Measurements from ENCODE around the gene UPF2.

Gene UPF2

DNA sequence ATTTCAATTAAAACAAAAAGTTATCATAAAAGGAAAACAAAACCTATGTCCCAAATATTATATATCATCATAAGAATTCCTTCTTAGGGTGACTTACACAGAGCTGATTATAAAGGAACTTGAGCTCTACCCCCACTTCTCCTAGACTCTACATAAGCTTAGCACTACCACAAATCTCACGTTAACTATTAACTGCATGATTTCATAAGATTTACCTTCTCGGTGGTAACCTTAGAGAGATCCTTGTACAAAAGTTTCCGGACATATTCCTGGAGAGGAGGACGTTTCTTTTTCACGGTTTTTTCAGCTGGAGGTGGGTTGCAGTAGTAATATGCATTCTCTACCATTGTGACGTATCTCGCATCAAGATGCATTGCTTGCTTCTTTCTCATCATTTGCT is 83.7 kb downstream of the UPF2 start:
- no peak for DNase-seq

DNA sequence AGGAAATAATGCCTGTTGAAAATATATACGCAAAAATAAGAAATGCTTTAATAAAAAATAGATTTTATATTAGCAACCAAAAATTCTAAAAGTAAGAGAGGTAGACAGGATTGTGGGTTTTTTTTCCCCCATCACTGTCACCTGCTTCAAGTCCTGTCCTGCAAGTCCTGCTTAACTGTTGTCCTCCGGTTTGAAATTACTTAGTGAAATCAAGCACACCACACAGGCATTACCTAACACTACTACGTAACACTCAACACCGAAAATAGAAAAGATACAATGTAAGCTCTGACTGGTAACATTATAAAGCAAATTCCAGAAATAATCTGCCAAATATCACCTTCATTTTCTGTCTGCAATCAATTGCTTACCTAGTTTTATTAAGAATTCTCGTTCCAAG is 90.9 kb downstream of the UPF2 start:
- no peak for DNase-seq

DNA sequence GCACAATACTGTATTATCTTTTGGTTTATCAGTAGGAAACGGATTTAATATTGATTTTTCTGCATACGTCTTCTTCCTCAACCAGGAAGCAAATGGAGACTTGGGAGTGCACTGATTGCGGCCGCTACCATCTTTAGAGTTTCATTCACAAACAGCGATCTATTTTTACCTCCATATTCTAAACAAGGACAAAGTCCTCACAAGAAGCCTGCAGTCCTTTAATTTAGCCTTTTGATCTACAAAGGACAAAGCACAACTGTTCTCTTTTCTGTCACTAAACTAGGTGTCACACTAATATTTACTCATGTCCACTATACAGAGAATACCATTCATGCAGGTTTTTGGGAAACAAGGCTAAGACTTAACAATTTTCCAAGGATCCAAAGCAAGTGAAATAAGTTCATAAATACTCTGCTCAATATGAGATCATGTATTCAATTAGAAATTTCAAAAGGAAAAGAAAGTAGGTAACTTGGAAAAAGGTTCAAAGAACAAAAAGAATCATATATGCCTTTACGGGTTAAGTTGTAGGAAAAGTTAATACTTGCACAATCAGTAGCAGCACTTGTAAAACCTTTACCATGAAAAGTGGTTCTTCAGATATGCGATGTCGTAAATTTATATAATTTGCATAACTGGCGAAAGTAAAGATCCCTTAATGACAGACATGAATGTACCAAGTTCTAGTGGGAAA is 92.1 kb downstream of the UPF2 start:
- DNase-seq, result no peak

DNA sequence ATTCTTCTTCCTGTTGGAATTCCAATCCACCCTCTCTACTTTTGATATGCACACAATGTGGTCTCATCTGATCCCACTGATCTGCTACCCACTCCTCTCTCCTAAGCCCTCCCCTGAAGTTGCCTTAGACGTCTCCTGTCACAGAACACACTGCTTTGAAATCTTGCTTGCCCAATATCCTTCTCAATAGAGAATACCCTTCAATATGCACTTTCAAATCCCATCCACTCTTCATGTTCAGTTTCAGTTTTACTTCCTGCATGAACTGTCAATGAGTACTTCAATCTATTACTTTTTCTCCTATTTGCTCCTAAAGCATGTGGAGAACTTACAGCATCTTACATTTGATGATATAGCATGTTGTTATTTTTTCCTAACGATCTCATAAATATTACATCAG is 93.5 kb downstream of the UPF2 start:
- DNase-seq, result no peak

DNA sequence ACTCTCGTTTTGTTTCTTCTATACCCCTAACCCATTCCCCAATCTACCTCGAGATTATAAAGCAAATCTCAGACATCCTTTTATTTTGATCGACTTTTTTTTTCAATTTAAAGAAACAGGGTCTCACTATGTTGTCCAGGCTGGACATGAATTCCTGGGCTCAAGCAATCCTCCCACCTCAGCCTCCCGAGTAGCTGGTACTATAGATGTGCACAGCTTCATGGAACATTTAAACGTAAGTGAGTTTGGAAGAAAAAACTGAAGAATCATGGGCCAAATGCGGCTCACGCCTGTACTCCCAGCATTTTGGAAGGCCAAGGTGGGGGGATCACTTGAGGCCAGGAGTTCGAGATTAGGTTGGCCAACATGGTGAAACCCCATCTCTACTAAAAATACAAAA is 96.0 kb downstream of the UPF2 start:
- DNase-seq, result no peak

DNA sequence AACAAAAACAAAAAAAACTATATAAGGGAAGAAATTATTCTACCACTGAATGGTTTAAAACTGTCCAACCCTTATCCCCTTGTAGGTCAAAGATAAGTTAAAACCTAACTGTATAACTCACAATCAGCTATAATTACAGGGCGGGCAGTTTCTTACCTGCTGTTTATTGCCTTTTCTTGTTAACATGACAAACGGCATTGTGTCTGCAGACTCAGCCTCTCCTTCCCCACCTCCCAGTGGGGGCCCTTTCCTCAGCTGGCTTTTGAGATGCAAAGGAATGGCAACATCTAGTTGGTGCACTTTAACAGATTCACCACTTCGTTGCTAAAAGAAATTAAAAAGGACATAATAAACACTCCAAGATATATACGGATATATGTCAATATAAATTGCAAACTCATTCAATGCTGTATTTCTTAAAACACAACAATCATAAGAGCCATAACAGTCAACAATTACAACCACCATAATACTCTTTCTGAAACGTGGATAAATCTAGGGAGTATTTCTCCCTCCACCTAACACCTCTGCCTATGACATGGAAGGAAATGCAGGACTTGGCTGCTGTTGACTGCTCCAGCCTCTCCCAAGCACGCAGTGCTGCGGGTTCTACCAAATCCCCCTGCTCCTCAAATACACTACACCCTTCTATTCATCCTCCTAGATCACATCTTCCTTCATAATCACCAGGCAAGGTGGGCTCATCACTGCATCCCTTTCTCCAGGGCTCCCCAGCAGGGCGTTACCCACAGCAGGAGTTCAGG is 106.0 kb downstream of the UPF2 start:
- DNase-seq, result no peak

DNA sequence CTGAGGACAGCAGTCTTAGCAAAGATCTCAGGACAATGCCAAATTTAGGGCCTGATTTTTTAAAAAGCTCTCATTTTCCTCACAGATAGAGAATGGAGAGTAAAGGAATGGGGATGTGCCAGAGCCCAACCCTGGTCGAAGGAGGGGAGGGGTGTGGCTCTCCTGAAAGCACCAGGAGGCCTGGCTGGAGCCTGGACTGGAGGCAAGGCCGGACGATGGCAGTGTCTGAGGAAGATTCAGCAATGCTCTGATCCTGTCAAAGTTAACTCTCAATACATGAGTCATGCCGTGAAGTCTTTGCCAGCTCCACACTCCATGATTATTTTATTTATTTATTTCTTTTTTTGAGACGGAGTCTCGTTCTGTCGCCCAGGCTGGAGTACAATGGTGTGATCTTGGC is 108.3 kb downstream of the UPF2 start:
- DNase-seq, result no peak

DNA sequence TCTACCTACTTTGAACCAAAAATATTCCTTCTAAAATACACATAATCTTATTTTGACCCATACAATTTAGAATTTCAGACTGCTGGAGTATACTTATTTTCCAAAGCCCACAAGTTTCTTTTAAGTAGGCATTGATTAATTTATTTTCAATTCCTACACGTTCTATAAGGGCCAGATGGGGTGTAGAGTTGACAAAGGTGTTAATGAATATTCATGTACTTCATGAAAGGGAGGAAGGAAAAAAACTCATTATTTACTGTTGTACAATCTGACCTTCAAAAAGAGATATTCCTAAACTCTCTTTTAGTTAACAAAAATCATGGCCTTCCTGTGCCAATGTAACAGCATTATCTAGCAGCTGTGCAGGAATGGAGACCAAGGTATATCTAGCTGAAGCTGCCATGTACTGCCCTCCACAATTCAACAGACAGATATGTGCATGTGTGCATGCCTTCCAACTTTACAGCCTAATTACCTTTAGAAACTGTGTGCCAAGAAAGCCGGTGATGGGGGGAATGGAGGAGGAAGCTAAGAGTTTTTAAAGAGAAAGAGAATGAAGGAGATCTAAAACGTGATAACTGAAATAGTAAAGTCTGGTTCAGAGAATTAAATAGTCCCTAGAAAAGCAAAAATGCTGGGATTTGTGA is 108.9 kb downstream of the UPF2 start:
- DNase-seq, result no peak

DNA sequence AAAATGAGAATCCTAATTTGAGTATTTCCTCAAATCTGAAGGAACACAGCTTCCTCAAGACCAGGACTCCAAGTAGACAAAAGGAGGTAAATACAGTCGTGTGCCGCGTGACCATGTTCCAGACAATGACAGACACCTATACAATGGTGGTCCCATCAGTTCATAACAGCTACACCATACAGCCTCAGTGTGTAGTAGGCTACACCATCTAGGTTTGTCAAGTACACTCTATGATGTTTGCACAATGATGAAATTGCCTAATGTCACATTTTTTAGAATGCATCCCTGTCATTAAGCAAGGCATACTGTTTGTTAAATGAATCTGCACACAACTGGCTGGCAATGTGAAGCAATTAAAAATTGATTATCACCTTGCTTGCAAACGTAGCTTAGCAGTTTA is 111.6 kb downstream of the UPF2 start:
- DNase-seq, result no peak

DNA sequence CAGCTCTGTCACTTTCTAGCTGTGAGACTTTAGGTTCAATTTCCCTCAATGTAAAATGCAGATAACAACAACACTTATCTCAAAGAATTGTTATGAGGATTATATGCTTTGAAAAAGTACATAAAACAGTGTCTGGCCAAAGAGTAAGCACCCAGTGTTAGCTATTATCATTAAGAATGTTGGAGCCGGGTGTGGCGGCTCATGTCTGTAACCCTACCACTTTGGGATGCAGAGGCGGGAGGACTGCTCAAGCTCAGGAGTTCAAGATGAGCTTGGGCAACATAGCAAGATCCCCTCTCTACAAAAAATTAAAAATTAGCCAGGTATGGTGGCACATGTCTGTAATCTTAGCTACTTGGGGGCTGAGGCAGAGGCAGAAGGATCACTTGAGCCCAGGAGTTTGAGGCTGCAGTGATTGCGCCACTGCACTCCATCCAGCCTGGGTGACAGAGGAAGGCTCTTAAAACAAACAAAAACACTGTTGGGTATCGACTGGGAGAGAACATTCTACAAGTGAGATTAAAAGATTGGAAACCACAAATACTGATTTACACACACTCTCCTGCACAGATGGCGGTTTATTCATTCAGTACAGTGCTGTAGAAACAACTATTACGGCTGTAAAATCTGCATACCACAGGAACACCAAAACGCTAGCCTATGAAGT is 112.2 kb downstream of the UPF2 start:
- DNase-seq, result no peak

DNA sequence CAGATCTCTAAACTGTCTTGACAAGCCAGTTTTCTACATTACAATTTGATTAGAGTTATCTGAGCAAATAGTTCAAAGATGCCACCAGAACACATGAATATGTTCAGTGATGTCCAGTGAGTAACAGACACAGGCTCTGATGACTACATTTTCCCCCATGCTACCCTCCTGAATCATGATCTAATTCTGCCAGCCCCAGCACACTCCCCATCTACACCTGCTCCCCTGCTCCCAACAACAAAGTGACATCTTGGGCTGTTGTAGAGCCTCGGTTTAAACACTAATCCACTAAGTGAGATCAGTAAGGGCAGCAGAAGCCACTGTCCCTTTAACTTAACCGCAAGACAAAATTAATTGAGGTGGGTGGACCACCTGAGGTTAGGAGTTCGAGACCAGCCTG is 114.9 kb downstream of the UPF2 start:
- no peak for DNase-seq

DNA sequence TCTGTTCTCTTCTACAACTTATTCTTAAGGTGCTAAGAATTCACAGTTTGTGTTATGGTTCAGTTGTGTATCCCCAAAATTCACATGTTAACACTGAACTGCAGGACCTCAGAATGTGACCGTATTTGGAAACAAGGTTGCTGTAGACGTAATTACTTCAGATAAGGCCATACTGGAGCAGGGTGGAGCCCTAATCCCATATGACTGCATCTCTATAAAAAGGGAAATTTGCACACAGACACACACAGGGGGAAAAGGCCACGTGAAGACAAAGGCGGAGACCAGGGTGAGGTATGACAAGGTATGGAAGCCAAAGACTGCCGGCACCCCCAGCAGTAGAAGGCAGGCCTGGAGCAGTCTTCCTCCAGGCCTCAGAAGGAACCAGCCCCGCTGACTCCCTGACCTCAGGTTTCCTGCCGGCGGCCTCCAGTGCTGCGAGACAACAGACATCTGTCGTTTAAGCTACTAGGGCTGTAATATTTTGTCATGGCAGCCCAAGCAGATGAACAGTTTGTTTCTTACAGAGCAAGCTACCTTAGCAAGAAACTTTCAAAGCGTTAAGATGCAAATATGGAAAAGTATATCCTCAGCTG is 120.7 kb downstream of the UPF2 start:
- DNase-seq, result no peak

DNA sequence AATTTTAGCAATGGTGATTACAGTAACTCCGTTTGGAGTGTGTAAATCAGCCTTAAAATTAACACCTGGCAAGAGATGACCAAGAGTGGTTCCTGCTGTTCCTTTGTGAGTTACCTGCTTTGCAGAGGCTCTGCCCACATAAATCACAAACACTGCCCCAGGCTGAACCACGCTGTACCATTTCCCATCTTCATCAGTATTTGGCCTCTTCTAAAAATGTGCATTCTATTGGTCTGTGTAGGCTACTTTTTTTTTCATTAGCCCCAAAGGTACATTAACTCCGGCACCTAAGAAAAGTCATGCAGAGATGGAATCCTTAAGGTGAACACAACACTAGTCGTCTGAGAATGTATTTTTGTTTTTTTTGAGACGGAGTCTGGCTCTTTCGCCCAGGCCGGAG is 123.3 kb downstream of the UPF2 start:
- DNase-seq, result no peak

DNA sequence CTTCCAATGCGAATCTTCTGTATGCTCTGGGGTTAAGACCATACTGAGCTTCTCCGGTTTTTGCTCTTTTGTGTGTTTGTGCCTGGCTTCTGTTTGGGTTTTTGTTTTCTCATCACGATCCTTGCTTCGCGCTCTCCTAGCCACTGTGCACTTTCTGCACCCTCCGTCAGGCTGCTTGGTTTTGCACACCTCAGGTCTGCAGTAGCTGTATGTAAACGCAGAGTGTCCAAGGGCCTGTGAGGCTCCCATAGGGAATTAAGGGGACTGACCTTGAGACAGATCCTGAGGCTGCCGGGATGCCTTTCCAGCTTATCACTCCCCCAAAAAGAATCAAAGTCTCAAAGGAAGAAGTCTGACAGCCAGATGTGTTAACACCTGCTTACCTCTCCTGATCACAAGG is 124.2 kb downstream of the UPF2 start:
- no peak for DNase-seq

DNA sequence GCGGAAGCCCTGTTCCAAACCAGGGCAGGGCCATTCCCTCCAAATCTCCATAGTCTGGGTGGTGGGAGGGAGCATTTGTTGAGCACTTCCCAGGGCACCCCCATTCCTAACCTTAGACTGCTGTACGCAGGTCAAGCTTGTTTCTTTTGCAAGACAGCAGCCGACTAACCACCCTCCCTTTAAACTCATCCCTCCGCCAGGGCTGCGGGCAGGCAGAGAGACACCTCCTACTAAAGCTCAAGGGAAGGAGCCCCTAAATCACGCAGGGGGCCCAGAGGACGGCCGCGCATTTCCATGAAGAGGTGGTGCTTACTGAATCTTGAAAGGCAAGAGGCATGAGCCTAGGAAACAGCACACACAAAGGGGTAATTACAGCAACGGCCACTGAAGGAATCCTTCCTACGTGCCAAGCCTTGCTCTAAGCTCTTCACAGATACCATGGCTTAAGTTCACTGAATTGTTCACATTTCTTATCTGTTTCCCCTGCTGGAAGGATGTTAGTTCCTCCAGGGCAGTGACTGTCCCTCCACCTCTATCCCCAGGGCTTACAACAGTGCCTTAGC is 129.4 kb downstream of the UPF2 start:
- no peak for DNase-seq

DNA sequence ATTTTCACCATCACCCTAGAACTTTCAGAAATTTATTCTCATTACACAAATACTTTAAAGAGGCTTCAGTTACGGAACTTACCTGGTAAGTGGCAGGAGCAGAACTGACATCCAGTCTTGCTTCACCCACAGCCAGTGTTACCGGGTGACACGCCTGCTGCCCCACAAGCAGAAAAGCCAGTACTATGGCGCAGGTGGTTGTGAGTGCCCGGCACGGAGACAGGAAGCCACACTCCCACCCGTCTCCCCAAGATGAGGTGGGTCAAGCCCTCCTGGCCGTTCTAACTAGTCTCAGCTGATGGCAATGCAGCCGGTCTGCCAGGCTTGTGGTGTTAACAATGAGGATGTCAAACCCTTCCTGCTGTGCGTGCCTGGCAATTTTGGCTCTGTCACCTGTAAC is 132.5 kb downstream of the UPF2 start:
- no peak for DNase-seq

DNA sequence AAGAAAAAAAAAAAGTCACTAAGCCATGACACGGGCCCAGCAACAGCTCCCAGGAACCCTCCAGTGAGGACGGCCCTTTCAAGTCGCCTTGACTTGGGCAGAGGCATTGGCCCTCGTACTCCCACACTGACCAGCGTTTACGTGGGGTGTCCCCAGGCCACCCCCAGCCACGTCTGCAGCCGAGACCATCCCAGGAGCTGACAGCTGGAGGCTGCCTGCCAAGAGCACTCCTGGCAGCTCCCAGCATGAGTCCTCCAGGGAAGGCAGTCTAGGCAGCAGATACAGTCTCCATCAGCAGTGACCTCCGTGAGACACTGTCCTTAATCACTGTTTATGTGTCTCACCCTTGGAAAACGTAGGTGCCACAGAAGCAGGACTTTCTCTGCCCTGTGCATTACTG is 133.0 kb downstream of the UPF2 start:
- no peak for DNase-seq

DNA sequence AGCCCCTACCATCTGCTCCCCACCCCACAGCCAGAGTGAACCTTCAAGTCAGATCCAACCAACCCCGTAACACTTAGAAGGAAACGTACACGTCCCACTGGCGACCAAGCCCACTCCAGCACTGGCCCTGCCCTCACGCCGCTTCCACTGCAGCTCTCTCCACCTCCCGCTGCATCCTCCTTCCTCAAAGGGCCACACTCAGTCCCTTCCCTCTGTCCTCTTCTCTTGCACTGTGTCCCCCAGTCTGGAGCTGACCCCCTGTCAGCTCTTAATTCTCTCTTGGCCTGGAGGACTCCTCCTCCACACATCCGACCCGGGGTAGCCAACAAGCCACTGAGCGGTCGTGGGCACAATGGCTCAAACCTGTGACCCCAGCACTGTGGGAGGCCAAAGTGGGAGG is 133.6 kb downstream of the UPF2 start:
- no peak for DNase-seq

DNA sequence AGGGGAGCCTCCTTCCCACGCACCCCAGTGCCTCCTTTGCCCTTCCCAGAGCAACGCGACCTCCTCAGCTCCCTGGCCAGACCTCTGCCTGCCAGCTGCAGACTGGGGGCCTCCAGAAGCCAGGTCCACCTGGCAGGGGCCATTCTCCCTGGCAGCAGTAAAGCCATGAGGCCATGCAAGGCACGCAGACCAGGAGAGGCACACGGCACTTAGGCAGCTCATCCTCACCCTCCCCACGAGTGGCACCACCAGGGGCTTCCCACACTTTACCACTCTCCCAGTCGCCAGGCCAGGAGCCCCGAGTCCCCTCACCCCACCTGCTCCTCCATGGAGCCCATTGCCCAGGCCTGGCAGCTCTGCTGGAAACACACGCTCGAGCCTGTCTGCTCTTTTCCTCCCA is 134.1 kb downstream of the UPF2 start:
- DNase-seq, result no peak

DNA sequence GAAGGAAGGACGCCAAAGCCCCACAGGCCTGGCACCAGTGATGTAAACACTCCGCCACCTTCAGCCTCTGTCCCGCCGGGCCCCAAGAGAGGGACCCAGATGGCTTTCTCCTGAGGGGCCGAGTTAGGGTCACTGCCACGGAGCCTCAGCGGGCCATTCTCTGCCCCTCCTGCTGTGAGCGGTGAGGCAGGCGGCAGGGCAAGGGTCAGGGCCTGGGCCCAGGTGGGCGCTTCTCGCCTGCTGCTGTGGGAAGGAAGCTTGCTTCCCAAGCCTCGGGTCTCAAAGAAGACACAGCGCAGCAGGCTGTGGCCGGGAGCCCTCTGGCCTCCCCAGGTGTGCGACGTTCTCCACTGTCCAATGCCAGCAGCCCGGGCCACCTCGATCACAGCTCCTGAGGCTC is 134.7 kb downstream of the UPF2 start:
- DNase-seq, result no peak

DNA sequence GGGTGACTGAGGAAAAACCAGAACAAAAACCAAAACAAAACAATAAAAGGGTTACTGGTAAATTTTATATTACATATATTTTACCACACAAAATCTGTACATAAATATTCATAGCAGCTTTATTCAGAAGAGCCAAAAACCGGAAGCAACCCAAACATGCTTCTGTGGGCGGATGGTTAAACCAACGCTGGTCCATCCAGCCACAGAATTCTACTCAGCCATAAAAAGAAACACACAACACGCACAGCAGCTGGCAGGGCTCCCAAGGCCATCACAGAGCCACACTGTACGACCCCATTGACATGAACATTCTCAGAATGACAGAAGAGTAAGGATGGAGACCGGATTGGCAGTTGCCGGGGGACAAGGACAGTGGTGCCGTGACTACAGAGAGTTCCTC is 135.9 kb downstream of the UPF2 start:
- DNase-seq, result no peak

DNA sequence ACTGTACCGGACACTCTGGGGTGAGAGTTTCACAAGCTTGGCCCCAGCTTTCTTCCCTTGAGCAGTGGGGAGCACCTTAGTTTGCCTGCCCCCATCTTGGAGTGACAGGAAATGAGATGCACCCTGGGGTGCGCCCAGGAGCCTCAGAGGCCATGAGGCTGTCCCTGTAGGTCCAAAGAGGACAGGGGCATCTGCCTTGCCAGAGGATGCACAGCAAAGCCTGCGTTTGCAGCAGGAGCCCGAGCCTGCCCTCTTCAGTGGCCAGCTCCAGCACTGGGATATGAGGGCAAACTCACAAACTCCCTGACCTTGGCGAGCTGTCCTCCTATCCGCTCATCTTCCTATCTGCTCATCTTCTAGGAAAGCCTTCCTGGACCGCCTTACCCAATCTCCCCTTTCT is 140.0 kb downstream of the UPF2 start:
- DNase-seq, result no peak

DNA sequence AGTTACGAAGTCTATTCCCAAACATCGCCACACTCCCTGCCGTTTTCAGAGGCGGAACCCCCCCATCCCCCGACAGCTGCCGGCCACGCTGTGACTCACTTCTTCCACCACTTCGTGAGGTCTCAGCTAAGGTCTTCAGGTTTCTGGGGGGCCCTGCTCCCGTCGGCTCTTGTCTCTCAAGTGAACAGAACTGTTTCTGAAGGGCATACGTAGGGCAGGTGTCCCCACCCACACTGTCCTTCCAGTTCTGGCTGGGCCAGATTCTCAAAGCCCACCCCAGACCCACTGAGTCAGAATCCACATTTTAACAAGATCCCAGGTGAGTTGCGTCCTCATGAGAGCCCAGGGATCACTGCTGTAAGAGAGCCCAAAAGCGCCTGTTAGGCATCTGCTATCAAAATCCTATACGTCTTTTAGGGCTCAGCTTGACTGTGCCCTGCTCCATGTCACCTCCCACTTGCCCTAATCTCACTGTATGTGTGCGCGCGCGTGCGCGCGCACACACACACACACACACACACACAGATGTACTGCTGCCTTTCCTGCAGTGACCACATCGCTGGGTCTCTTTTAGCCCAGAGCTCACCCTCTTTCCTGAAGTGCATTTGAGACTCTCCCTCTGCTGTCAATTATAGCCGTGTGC is 140.7 kb downstream of the UPF2 start:
- DNase-seq, result no peak

Data from CD4-positive, alpha-beta T cell treated with Interleukin-17A for 1 hour (primary cell).